IMR-90 (cell line): Measurements from ENCODE around the gene DCAF5. TPM values are rescaled to one million over a fixed set of nuclear protein-coding genes. Genes with fewer than 3 reads are reported as not detected.
A peak's percentile ranks its signal among the peaks of the same experiment; 100 is the strongest.

Source experiments
- ATAC-seq: fragments of 200-7000 bp; cut with Tn5 transposase; 2 replicates; pipeline ENCODE4 v1.9.1; 2020; ENCODE audit warnings: low read depth, mild to moderate bottlenecking, moderate library complexity
- BruUV-seq: library from RNA; stranded (reverse); fragments of 400-500 nt; replicated peaks from 2 replicates; lab custom pipeline; 2021; lab: Mats Ljungman, UMichigan
- CTCF ChIA-PET: fragments of 300-600 bp; formaldehyde crosslinking; extraction: SDS; loops from one replicate; lab custom pipeline; 2021; ENCODE audit warnings: antibody characterized with exemption; lab: Yijun Ruan, JAX
- POLR2A ChIA-PET: fragments of 300-600 bp; sonication (Branson Sonifier 250); formaldehyde crosslinking; loops from one replicate; lab custom pipeline; 2022; ENCODE audit warnings: antibody characterized with exemption; ENCODE audit not compliant: unreplicated experiment; lab: Charles Lee
- DNase-seq: peaks from one replicate; pipeline ENCODE4 v3.0.0; 2013
- H2AFZ ChIP-seq: replicated peaks from 2 replicates; pipeline ENCODE3; 2013; ENCODE audit warnings: low read length, mild to moderate bottlenecking; ENCODE audit not compliant: poor library complexity
- H2AK5ac ChIP-seq: 2 replicates; pipeline ENCODE4 v1.6.1; 2013; ENCODE audit warnings: low read depth, low read length, inconsistent platforms
- H2AK9ac ChIP-seq: replicated peaks from 2 replicates; pipeline ENCODE3; 2013; ENCODE audit warnings: mild to moderate bottlenecking, low read depth, low read length, moderate library complexity; ENCODE audit not compliant: poor library complexity
- H2BK120ac ChIP-seq: 2 replicates; pipeline ENCODE4 v1.6.1; 2013; ENCODE audit warnings: low read depth, low read length, inconsistent platforms
- H2BK15ac ChIP-seq: 3 replicates; pipeline ENCODE4 v1.6.1; 2013; ENCODE audit warnings: low read depth, low read length, inconsistent platforms
- H2BK20ac ChIP-seq: 2 replicates; pipeline ENCODE4 v1.6.1; 2013; ENCODE audit warnings: low read depth, mild to moderate bottlenecking, inconsistent platforms, low read length, moderate library complexity
- H2BK5ac ChIP-seq: 2 replicates; pipeline ENCODE4 v1.6.1; 2013; ENCODE audit warnings: mild to moderate bottlenecking, low read depth, low read length, inconsistent platforms; ENCODE audit not compliant: poor library complexity, severe bottlenecking
- H3K14ac ChIP-seq: replicated peaks from 2 replicates; pipeline ENCODE4 v1.6.1; 2013; ENCODE audit warnings: low read depth, low read length, inconsistent platforms
- H3K18ac ChIP-seq: 2 replicates; pipeline ENCODE4 v1.6.1; 2013; ENCODE audit warnings: low read depth, low read length, control low read depth
- H3K23ac ChIP-seq: 2 replicates; pipeline ENCODE4 v1.6.1; 2013; ENCODE audit warnings: low read depth, low read length, inconsistent platforms
- H3K27ac ChIP-seq: 2 replicates; pipeline ENCODE4 v1.5.1; 2013; ENCODE audit warnings: mild to moderate bottlenecking, control low read depth, low read length; ENCODE audit not compliant: insufficient read depth
- H3K27me3 ChIP-seq: 2 replicates; pipeline ENCODE4 v1.6.1; 2013; ENCODE audit warnings: low read length; ENCODE audit not compliant: control insufficient read depth, insufficient read depth
- H3K36me3 ChIP-seq: 2 replicates; pipeline ENCODE4 v1.6.1; 2013; ENCODE audit warnings: low read length, mixed read lengths; ENCODE audit not compliant: control insufficient read depth, insufficient read depth
- H3K4ac ChIP-seq: 2 replicates; pipeline ENCODE4 v1.6.1; 2013; ENCODE audit warnings: low read depth, low read length, inconsistent platforms
- H3K4me1 ChIP-seq: 2 replicates; pipeline ENCODE4 v1.6.1; 2013; ENCODE audit warnings: low read length, mixed read lengths; ENCODE audit not compliant: control insufficient read depth, insufficient read depth
- H3K4me2 ChIP-seq: 2 replicates; pipeline ENCODE4 v1.6.1; 2013; ENCODE audit warnings: low read depth, mild to moderate bottlenecking, control low read depth, low read length, moderate library complexity
- H3K4me3 ChIP-seq: 2 replicates; pipeline ENCODE4 v1.5.1; 2013; ENCODE audit warnings: low read depth, mild to moderate bottlenecking, control low read depth, low read length, moderate library complexity; ENCODE audit not compliant: insufficient read depth
- H3K56ac ChIP-seq: 2 replicates; pipeline ENCODE4 v1.6.1; 2013; ENCODE audit warnings: low read length, inconsistent platforms; ENCODE audit not compliant: insufficient read depth; ENCODE audit errors: extremely low read depth
- H3K79me1 ChIP-seq, 2 experiments: 2 replicates each; pipeline ENCODE4 v1.6.1; 2013; ENCODE audit warnings: low read length in 2 of 2, inconsistent platforms in 1 of 2, low read depth in 1 of 2
- H3K9ac ChIP-seq: 2 replicates; pipeline ENCODE4 v1.6.1; 2013; ENCODE audit warnings: low read depth, low read length, control low read depth
- H3K9me1 ChIP-seq: 2 replicates; pipeline ENCODE4 v1.6.1; 2013; ENCODE audit warnings: low read length, inconsistent platforms; ENCODE audit not compliant: insufficient read depth
- H3K9me3 ChIP-seq: 2 replicates; pipeline ENCODE4 v1.6.1; 2013; ENCODE audit warnings: low read length; ENCODE audit not compliant: control insufficient read depth, insufficient read depth
- H4K20me1 ChIP-seq: 2 replicates; pipeline ENCODE4 v1.6.1; 2013; ENCODE audit warnings: low read length, inconsistent platforms; ENCODE audit not compliant: insufficient read depth
- H4K5ac ChIP-seq: 2 replicates; pipeline ENCODE4 v1.6.1; 2013; ENCODE audit warnings: mild to moderate bottlenecking, low read depth, low read length, control low read depth
- H4K8ac ChIP-seq, 2 experiments: 2 replicates each; pipeline ENCODE4 v1.6.1; 2013; ENCODE audit warnings: low read depth in 2 of 2, low read length in 2 of 2, control low read depth in 1 of 2, inconsistent platforms in 1 of 2
- H4K91ac ChIP-seq: 2 replicates; pipeline ENCODE4 v1.6.1; 2013; ENCODE audit warnings: low read depth, low read length, inconsistent platforms; ENCODE audit not compliant: insufficient read depth
- FOS ChIP-seq: fragments of 150-350 bp; IDR thresholded peaks from 2 replicates; pipeline ENCODE4 v1.6.1; 2016; ENCODE audit warnings: low read depth, low read length
- MXI1 ChIP-seq: IDR thresholded peaks from 2 replicates; pipeline ENCODE4 v1.6.1; 2012; ENCODE audit warnings: low read depth, mild to moderate bottlenecking, low read length, moderate library complexity, borderline replicate concordance
- POLR2A ChIP-seq: IDR thresholded peaks from 2 replicates; pipeline ENCODE4 v1.6.1; 2012; ENCODE audit warnings: mild to moderate bottlenecking, low read depth, low read length
- RFX5 ChIP-seq: IDR thresholded peaks from 2 replicates; pipeline ENCODE4 v1.8.0; 2012; ENCODE audit warnings: low read depth, mild to moderate bottlenecking, low read length, moderate library complexity
- SMC3 ChIP-seq: fragments of 150-350 bp; IDR thresholded peaks from 2 replicates; pipeline ENCODE4 v1.6.1; 2016; ENCODE audit warnings: low read depth, mild to moderate bottlenecking, antibody characterized with exemption, low read length, moderate library complexity
- WGBS, 2 experiments: methylation state at CpG; one replicate each; pipeline versions ENCODE4 v1.1.5 to v1.1.7; 2013; ENCODE audit warnings: missing lambda C conversion rate in 2 of 2; ENCODE audit not compliant: insufficient read length in 1 of 2; ENCODE audit errors: extremely low coverage in 2 of 2; 5-methylcytosine and 5-hydroxymethylcytosine counted together
- dilution Hi-C: fragments of 300-500 bp; cut with HindIII; formaldehyde crosslinking; loops from one replicate; pipeline ENCODE4 v1.14.3; 2018; ENCODE audit warnings: low sequenced_read_pairs; ENCODE audit not compliant: unreplicated experiment
- in situ Hi-C: fragments of 300-500 bp; cut with MboI; formaldehyde crosslinking; loops from 3 replicates; pipeline ENCODE4 v1.14.3; 2019; ENCODE audit warnings: low sequenced_read_pairs, inconsistent platforms, mixed read lengths
- intact Hi-C: fragments of 100-400 bp; cut with micrococcal nuclease; formaldehyde crosslinking; loops from 2 replicates; pipeline ENCODE4 v1.10.0; 2022
- polyA plus RNA-seq, 3 experiments: library from polyadenylated mRNA; depleted of rRNA; stranded (reverse); fragments of >200 nt; gene quantifications; 2 replicates each; pipeline ENCODE4 v1.2.3, GENCODE V29; 2012; ENCODE audit warnings: low replicate concordance in 1 of 3
- total RNA-seq: library from RNA; depleted of rRNA; stranded (reverse); fragments of >200 nt; gene quantifications from 2 replicates; pipeline ENCODE4 v1.2.3, GENCODE V29; 2012

Gene DCAF5
- total and polyA plus RNA-seq, 2 of the 4 experiments (the other 2 are of a cell fraction) = 17.6 to 30.4 TPM

GRCh38 chr14:69097974-69098373 lies 54.9 kb downstream of the DCAF5 start:
- H2AK5ac ChIP-seq = no peak overlapping the region
- 94% methylated on average over 2 of the region's 2 CpGs; no CpG with 5 or more reads in 1 of the 2 experiments for WGBS, 2 experiments
- H3K14ac ChIP-seq = peak overlapping the region; percentile 35; the same call in 1 of the 2 replicates
- H2BK20ac ChIP-seq = no peak overlapping the region
- peak overlapping the region; percentile 23; the same call in 1 of the 2 replicates for H4K91ac ChIP-seq
- no peak overlapping the region for H2AK9ac ChIP-seq
- ATAC-seq = no peak
- H3K27me3 ChIP-seq = no peaks in the 10 kb centered on the region
- H2BK120ac ChIP-seq = no peak overlapping the region
- BruUV-seq = no TSS peak
- peaks cover 20% of the 10 kb centered on the region for H3K9me1 ChIP-seq
- H2AFZ ChIP-seq = no peak overlapping the region
- H3K4me2 ChIP-seq = no peak overlapping the region
- no peak overlapping the region for H4K8ac ChIP-seq
- peak overlapping the region; percentile 78; the same call in 1 of the 2 replicates for H3K23ac ChIP-seq
- dilution Hi-C loops (no loop called here), intact Hi-C loops (loop anchor here (10.0 kb wide), 1 partner anchor 53 kb away; no protein-coding TSS in a partner anchor), in situ Hi-C loops (no loop called here)
- no peak overlapping the region for H3K4ac ChIP-seq
- no peak overlapping the region for H3K56ac ChIP-seq
- no peak overlapping the region for H3K9ac ChIP-seq
- peaks cover 28 to 69% of the 10 kb centered on the region in 2 experiments for H3K79me1 ChIP-seq
- POLR2A ChIA-PET = no interaction called here
- no peaks in the 10 kb centered on the region; the same call in 1 of the 2 replicates for H3K36me3 ChIP-seq
- CTCF ChIA-PET = interaction anchor here (0.7 kb wide), 1 partner anchor 123 kb away, joined by 7 read pairs; no protein-coding TSS in a partner anchor
- no peak for DNase-seq
- H3K27ac ChIP-seq = no peak overlapping the region
- H2BK15ac ChIP-seq = no peak overlapping the region
- H4K5ac ChIP-seq = no peak overlapping the region
- peaks cover 13% of the 10 kb centered on the region; the same call in 1 of the 2 replicates for H4K20me1 ChIP-seq
- TF ChIP-seq RFX5 (no peak), POLR2A (no peak), SMC3 (no peak), MXI1 (no peak), FOS (no peak)
- H3K9me3 ChIP-seq = no peaks in the 10 kb centered on the region
- no peak overlapping the region for H3K4me3 ChIP-seq
- no peak overlapping the region for H3K18ac ChIP-seq
- no peak overlapping the region for H2BK5ac ChIP-seq
- peaks cover 25% of the 10 kb centered on the region for H3K4me1 ChIP-seq
